ENCODE data around the gene CPEB4.

CPEB4 gene

GRCh38 chr5:173916233-173916632 lies 28.1 kb downstream of the CPEB4 start:
- DNase-seq, result no peak

GRCh38 chr5:173917788-173918786 lies 29.9 kb downstream of the CPEB4 start:
- no peak for DNase-seq

- DNase-seq, result no peak
Observed at GRCh38 chr5:173919443-173919842, 31.3 kb downstream of the CPEB4 start.

- no peak for DNase-seq
Observed at GRCh38 chr5:173920024-173920753, 32.0 kb downstream of the CPEB4 start.

- no peak for DNase-seq
Observed at GRCh38 chr5:173920866-173921555, 32.9 kb downstream of the CPEB4 start.

GRCh38 chr5:173922527-173922926 lies 34.4 kb downstream of the CPEB4 start:
- DNase-seq, result no peak

- no peak for DNase-seq
Observed at GRCh38 chr5:173923218-173924095, 35.3 kb downstream of the CPEB4 start.

- no peak for DNase-seq
Observed at GRCh38 chr5:173924899-173925298, 36.8 kb downstream of the CPEB4 start.

GRCh38 chr5:173925449-173926071 lies 37.4 kb downstream of the CPEB4 start:
- DNase-seq, result no peak

- no peak for DNase-seq
Observed at GRCh38 chr5:173926359-173926758, 38.2 kb downstream of the CPEB4 start.

GRCh38 chr5:173928871-173929574 lies 40.9 kb downstream of the CPEB4 start:
- no peak for DNase-seq

- no peak for DNase-seq
Observed at GRCh38 chr5:173932695-173933139, 44.6 kb downstream of the CPEB4 start.

- no peak for DNase-seq
Observed at GRCh38 chr5:173933901-173934300, 45.8 kb downstream of the CPEB4 start.

- DNase-seq, result no peak
Observed at GRCh38 chr5:173935396-173935795, 47.2 kb downstream of the CPEB4 start.

- DNase-seq, result no peak
Observed at GRCh38 chr5:173940269-173940668, 52.1 kb downstream of the CPEB4 start.

- DNase-seq, result no peak
Observed at GRCh38 chr5:173941102-173941501, 53.0 kb downstream of the CPEB4 start.

- no peak for DNase-seq
Observed at GRCh38 chr5:173941758-173942401, 53.7 kb downstream of the CPEB4 start.

GRCh38 chr5:173944511-173944910 lies 56.4 kb downstream of the CPEB4 start:
- DNase-seq, result no peak

- no peak for DNase-seq
Observed at GRCh38 chr5:173945160-173945559, 57.0 kb downstream of the CPEB4 start.

- no peak for DNase-seq
Observed at GRCh38 chr5:173946323-173946722, 58.2 kb downstream of the CPEB4 start.

- DNase-seq, result no peak
Observed at GRCh38 chr5:173950829-173951228, 62.7 kb downstream of the CPEB4 start.

Data from NCI-H1092 (cell line).